Myocyte (in vitro differentiated cells): ENCODE data around the gene OTOP3. TPM values are rescaled to one million over a fixed set of nuclear protein-coding genes. Genes with fewer than 3 reads are reported as not detected.
"Not testable (repeated sequence)": the region's sequence is repeated elsewhere in the genome, so short reads cannot be mapped to it uniquely, and the experiment has no call there.

Experiments
- DNase-seq: peaks from one replicate; pipeline ENCODE4 v3.0.0-alpha.2; 2012; ENCODE audit warnings: low read depth
- polyA plus RNA-seq: library from polyadenylated mRNA; unstranded; fragments of >200 nt; gene quantifications from one replicate; pipeline ENCODE4 v1.2.1, GENCODE V29; 2012; ENCODE audit warnings: missing spikeins
- total RNA-seq: library from RNA; depleted of rRNA; stranded (reverse); fragments of >200 nt; gene quantifications from 2 replicates; pipeline ENCODE4 v1.2.3, GENCODE V29; 2014

OTOP3 gene, protein sequence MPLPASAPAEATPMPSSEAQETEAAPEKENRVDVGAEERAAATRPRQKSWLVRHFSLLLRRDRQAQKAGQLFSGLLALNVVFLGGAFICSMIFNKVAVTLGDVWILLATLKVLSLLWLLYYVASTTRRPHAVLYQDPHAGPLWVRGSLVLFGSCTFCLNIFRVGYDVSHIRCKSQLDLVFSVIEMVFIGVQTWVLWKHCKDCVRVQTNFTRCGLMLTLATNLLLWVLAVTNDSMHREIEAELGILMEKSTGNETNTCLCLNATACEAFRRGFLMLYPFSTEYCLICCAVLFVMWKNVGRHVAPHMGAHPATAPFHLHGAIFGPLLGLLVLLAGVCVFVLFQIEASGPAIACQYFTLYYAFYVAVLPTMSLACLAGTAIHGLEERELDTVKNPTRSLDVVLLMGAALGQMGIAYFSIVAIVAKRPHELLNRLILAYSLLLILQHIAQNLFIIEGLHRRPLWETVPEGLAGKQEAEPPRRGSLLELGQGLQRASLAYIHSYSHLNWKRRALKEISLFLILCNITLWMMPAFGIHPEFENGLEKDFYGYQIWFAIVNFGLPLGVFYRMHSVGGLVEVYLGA
- total RNA-seq = not detected in 2 replicates
- not detected for polyA plus RNA-seq

DNA sequence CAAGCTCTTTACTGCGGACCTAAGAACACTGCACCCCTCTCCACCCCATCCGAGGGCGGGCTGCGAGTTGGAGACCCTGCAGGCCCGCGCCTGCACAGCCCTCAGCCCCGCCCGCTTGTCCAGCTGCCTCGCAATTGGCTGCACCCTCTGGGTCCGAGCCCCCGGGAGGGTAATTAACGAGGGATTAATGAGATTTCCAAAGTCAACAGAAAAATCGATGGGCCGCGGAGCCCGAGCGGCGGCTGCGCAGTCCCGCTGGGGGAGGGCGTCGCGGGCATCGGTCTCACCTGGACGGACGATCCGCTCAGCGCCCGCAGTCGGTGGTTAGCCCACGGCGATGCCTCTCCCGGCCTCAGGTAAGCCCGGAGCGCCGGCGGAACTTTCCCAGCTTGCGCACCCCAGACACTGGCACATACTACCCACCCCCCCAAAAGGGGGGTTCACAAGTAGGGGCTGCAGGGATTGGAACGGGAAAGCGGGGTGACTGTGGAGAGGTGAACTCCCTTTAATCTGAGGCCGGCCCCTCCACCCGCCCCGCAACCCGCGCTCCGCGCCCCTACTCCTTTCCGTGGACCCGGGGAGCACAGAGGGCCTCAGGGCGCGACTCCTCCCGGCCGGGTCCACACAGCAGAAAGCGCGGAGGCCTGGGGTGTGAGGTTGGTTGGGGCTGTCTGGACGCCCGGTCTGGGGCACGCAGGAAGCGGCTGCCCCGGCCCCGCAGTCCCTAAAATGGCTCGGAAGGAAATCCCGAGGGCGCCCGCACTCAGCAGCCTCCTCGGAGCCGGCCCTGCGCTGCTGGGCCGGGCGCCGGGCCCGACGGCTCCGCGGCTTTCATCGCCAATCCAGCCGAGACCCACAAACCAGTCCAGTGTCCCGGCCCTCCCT, at the start of gene OTOP3:
Gene OTOP3 (plus strand): TSS at position 314 of the 885 bp plus-strand sequence. CDS start 24 bp downstream, at position 338.
- no peak for DNase-seq

DNA sequence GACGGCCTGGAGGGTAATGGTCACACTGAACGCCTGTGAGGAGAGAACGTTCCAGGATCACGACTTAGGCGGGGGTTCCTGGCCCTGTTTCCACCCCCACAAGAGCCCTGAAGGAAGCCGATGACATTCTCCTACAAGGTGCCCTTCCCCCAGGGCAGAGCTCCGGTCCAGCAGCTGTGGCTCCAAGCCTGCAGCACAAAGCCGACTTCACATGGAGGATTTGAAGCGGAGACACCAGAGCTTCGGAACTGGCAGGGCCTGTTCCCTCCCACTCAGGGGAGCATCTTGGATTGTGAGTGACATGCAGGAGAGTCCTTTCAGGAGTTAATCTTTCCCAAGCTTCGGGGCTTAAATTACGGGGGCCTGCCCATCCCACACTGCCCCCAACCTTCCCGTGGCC, 47.2 kb upstream of the OTOP3 start:
- no peak for DNase-seq

DNA sequence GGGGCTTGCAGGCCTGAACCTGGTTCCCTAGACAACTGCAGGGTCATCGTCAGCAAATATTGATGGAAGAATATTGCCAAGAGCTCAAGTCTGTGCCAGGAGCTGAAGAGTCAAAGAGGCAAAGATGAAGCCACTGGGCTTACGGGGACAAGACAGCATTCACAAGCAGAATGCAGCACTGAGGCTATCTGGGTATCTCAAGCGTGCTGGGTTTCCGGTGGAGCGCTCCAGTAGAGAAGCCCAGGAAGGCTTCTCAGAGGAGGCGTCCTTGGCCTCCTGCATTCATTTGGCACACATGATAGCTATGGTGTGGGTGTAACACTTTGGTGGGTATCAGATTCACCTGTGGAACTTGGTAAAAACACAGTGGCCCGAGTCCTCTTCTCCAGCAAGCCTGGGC, 45.1 kb upstream of the OTOP3 start:
- DNase-seq = no peak

DNA sequence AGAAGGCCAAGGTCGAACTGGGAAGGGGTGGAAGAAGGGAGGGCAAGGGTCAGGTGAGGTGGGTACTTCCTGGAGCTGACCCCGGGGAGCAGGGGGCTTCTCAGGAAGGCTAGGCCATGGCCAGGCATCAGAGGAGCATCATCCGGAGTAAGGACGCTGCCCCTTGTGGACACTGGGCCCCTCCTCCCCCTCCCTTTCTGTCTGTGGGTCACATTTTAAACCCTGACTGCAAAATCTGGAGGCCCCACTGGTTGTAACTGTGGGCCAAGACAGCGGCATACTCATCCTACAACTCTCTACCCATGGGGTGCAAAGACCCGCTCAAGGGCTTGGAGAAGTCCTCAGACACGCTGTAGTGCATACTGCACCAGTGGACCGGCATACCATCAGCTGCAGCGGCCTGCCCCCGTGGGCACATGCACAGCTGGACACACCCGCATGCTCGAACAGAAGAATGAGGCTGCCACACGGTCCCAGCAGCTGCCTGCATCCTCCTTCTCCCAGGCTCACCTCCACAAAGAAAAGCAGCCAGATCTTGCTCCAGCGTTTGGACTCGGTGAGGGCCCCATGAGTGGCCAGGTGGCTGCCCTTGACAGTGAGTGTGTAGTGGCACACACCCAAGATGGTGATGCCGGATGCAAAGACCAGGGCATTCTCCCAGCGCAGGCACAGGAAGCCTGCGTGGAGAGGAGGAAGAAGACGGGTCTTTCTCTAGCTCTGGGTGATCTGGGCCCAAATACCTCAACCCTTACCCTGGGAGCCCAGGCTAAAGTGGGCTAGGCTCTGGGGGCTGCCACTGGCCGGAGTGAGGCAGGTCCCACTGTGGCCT, 43.5 kb upstream of the OTOP3 start:
- no peak for DNase-seq

DNA sequence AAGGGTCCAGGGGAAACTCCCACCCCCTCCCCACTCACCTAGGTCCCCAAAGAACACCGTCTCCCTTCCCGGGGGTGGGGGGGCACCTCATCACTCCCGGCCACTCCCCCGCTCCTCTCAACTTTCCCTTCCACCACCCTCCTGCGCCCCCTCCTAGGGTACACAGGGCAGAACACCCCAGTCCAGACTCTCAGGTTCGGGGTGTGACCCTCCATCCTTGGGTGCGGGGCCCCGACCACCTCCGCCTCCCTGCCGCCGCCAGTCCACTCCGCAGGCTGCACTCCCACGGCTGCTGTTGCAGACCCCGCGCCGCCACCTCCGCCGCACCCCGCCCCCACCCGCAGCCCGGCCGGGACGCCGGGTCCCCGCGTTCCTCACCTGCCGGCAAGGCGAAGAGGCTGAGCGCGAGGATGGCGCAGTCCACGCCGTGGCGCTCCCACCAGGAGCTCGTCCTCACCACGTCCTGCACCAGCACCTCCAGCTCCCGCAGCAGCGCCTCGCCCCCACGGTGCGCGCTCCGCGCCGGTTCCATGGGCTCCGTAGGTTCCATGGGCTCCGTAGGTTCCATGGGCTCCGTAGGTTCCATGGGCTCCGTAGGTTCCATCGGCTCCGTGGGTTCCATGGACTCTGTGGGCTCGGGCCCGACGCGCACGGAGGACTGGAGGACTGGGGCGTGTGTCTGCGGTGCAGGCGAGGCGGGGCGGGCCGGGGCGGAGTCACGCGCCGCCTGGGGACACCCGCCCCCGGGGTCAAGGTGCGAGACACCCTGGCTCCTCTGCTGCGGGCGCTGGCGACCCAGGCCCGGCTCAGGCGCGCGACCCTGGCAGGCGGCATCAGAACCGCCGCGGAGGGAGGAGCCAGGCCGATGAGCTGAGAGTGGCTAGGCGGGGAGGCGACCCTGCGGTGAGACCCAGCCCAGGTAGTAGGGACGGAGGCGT, 42.5 kb upstream of the OTOP3 start, which contains the start of gene FADS6:
Gene FADS6 (minus strand): TSS at position 660 of the 938 bp plus-strand sequence. CDS start 38 bp downstream, at position 622.
- DNase-seq = no peak

DNA sequence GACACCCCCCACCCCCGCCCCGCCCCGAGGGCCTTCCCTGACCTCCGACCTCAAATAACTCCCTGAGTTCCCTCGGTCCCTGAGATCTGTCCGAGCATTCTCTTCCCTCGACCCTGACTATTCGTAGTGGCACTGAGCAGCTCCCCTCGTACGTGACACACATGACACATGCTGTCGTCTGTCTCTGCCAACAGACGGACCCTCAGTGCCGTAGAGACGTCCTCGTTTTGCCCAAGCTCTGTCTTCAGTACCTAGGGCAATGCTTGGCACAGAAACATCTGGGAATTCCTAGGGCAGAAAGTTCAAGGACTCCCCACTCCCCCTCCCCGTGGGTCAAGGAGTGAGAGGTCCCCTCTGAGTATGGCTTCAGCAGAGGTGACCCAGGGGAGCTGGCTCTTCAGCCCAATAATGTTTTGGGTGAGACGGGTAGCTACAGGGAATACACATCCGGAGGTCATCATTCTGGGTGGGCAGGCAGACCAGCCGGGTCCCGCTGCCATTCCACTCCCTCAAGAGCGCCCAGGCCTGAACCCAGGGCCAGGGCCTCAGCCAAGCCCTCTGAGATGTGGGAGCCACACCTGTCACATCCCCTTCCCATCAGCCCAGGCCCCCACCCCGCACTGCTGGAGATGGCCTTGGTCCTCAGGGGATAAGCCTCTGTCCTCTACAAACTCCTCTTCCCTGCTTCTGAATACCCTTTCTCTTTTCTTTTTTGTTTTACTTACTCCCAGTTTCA, 41.6 kb upstream of the OTOP3 start:
- DNase-seq = no peak

DNA sequence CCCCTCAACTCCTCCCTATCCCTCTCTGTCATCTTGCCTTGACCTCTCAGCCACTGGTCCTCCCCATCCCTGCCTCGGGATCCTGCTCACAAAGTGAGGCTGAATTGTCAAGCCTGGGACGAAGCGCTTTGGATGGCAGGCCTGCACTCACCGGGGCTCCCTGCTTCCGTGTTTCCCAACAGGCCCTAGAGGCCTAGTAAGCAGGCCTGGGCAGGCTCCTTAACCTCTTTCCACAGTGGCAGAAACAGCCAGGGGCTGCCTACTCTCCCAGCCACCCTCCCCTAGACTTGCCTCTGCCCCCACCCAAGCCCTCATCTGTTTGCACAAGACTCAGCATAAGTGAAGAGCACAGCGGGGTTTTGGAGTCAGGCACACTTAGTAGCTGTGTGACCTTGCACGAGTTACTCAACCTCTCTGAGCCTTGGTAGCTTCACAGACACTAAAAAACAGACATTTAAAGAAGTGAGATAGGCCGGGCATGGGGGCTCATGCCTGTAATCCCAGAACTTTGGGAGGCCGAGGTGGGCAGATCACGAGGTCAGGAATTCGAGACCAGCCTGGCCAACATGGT, 37.2 kb upstream of the OTOP3 start:
- DNase-seq = no peak

DNA sequence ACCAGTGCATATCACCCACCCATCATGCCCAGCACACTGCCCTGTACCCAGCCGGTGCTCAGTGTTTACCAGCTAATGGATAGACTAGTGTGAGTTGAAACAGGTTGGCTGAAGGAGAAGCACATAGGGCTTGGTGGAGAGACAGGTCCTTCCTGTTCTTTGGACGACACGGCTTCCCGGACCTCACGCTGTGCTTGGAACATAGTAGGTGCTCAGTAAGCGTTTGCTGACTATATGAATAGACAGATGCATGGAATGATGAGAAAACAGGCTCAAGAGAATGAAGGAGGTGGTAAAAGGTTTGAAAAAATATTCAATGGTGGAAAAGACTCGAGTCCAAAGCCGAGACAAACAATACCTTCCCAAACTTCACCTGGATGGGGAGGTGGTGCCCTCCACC, 35.5 kb upstream of the OTOP3 start:
- DNase-seq = no peak

DNA sequence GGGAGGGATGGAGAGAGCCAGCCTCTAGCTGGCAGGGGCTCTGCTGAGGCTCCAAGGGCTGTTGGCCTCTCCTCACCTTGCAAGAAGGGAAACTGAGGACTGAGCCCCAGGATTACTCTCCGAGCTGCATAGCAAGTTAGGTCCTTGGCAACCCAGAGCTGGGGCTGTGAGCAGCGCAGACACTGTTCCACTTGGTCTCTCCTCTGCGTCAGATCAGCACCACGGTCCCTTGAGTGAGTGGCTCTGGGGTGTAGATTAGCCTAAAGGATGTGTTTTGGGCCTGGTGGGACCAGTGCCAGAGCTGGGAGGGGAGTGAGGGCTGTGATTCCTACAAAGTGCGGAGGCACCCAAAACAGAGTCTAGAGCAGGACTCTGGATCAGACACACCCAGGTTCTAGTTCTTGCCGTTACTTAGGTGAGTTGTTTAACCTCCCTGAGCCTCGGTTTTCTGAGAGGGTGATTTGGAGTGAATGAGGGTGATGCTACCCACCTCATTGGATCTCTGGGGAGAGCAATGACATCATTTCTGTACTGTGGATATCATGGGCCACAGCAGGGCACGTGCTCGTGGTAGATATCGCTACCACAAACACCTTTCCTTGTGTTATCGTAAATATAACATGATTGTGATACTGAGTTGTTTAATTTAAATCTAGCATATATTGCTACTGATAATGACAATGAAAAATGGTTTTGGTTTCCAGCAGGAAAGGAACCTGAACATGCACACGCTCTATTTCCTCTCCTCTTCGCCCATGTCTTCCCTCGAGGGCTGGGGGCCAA, 34.2 kb upstream of the OTOP3 start:
- no peak for DNase-seq

DNA sequence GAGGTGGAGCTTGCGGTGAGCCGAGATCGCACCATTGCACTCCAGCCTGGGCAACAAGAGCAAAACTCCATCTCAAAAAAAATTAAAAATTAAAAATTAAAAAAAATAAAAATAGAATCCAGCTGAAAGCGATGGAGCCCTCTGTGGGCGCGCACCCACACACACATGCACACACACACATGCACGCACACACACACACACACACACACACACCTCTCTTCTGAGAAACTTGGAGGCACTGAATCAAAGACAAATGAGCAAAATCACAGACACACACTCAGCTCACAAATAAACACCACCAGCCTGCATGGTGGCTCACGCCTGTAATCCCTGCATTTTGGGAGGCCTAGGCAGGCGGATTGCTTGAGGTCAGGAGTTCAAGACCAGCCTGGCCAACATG, 32.7 kb upstream of the OTOP3 start:
- no peak for DNase-seq

DNA sequence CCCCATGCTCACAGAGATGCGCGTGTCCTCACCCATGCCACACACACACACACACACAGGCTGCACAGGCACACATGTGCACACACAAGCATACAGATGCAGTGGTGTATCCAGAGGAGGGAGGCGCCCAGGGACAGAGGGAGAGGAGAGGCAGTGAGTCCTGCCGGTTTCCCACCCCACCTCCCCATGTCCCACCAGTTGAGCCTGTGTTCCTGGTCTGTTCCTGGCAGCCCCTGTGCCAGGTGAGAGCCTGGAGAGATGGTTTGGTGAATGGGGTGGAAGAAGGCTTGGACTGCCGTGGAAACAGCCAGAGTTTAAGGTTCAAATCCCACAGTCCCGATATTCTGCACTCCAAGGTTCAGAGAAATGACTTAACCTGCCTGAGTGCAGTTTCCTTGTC, 32.0 kb upstream of the OTOP3 start:
- no peak for DNase-seq

DNA sequence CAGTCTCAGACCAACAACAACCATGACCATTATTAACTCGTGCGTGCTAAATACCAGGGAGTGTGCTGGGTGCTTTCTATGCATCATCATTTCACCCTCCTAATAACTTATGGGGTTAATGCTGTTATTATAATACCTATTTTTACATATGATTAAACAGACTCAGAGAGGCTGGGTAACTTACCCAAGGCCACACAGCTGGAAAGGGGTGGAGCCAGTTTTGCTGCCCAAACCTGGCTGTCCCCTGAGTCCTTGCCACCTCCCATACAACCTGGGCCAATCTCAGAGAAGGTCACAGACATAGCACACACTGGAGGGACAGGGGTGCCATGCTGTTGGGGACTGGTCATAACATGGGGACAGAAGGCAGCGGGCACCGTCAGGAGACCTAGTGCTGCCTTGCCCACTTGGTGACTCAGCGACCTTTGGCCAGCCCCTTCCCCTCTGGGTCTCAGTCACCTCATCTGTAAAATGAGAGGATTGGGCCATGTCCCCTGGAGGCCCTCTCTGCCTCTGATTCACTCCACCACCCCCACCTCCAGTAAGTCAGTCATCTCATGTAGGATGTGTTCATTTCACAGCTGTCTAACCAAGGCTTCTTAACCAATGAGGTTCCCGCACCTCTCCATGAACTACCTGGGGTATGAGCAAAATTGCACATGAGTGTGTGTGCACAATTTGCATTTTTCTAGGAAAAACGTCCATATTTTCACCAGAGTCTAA, 30.9 kb upstream of the OTOP3 start:
- DNase-seq = no peak

DNA sequence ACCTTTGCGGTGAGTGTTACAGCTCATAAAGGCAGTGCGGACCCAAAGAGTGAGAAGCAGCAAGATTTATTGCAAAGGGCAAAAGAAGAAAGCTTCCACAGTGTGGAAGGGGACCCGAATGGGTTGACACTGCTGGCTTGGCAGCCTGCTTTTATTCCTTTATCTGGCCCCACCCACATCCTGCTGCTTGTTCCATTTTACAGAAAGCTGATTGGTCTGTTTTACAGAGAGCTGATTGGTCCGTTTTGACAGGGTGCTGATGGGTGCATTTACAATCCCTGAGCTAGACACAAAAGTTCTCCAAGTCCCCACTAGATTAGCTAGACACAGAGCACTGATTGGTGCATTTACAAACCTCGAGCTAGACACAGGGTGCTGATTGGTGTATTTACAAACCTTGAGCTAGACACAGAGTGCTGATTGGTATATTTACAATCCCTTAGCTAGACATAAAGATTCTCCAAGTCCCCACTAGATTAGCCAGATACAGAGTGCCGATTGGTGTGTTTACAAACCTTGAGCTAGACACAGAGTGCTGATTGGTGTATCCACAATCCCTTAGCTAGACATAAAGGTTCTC, 29.4 kb upstream of the OTOP3 start:
- not testable (repeated sequence) for DNase-seq

DNA sequence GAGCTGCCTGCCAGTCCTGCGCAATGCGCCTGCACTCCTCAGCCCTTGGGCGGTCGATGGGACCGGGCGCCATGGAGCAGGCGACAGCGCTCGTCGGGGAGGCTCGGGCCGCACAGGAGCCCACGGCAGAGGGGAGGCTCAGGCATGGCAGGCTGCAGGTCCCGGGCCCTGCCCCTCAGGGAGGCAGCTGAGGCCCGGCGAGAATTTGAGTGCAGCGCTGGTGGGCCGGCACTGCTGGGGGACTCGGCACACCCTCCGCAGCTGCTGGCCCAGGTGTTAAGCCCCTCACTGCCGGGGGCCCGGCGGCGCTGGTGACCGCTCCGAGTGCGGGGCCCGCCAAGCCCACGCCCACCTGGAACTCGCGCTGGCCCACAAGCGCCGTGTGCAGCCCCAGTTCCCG, 28.7 kb upstream of the OTOP3 start:
- no peak for DNase-seq

DNA sequence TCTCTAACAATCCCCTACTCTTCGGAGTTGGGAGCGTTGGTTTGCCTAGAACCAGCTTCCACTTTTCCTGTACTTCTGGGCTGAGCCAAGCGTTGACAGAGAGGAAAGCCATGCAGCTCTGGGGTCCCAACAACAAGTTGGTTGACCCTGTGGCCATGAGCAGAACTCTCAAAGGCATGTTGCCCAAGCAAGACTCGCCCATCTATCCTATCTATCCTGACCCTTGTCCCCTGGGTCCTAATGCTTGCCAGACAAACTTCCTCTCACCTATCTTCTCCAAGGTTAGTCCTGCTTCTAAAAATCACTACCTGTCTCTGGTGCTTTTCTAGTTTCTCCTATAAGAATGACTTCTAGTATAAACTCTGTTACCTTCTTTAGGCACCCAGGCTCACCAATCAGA, 26.6 kb upstream of the OTOP3 start:
- DNase-seq = not testable (repeated sequence)

DNA sequence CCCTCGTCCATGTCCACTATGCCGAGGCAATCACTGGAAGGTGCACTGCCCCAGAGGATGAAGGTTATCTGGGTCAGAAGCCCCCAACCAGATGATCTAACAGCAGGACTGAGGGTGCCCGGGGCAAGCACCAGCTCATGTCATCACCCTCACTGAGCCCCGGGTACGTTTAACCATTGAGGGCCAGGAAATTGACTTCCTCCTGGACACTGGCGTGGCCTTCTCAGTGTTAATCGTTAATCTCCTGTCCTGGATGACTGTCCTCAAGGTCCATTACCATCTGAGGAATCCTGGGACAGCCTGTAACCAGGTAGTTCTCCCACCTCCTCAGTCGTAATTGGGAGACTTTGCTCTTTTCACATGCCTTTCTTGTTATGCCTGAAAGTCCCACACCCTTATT, 24.3 kb upstream of the OTOP3 start:
- not testable (repeated sequence) for DNase-seq
